CD14-positive monocyte (primary cell): ENCODE results near the gene PPP1R13L. TPM values are rescaled to one million over a fixed set of nuclear protein-coding genes. Genes with fewer than 3 reads are reported as not detected.

Source experiments
- DNase-seq, 3 donors: peaks; one replicate each; pipeline ENCODE4 v3.0.0-alpha.2; 2011 to 2022
- H2AFZ ChIP-seq: 2 replicates; pipeline ENCODE4 v1.6.0; 2012; ENCODE audit warnings: mild to moderate bottlenecking, low read depth, low read length, inconsistent platforms; ENCODE audit not compliant: insufficient read depth, poor library complexity, severe bottlenecking
- H3K27ac ChIP-seq, 2 donors: 1 replicate in 1 of 2; 2 replicates in 1 of 2; pipeline ENCODE4 v1.5.1; 2012 to 2013; ENCODE audit warnings: low read length in 2 of 2, control low read depth in 1 of 2, inconsistent platforms in 1 of 2, low read depth in 1 of 2, mild to moderate bottlenecking in 1 of 2
- H3K27me3 ChIP-seq, 2 donors: one replicate each; pipeline versions ENCODE4 v1.6.0 to v1.6.1; 2011 to 2013; ENCODE audit warnings: low read length in 2 of 2; ENCODE audit not compliant: control insufficient read depth in 2 of 2, insufficient read depth in 2 of 2
- H3K36me3 ChIP-seq, 2 donors: replicated peaks in 1 of 2; 1 replicate in 1 of 2; 2 replicates in 1 of 2; pipeline versions ENCODE4 v1.5.1 to v1.6.1; 2012 to 2013; ENCODE audit warnings: low read length in 2 of 2, control low read depth in 1 of 2, inconsistent platforms in 1 of 2, mild to moderate bottlenecking in 1 of 2; ENCODE audit not compliant: insufficient read depth in 2 of 2, control insufficient read depth in 1 of 2
- H3K4me1 ChIP-seq, 2 donors: 1 replicate in 1 of 2; 2 replicates in 1 of 2; pipeline versions ENCODE4 v1.5.1 to v1.6.1; 2012 to 2013; ENCODE audit warnings: low read length in 2 of 2, control low read depth in 1 of 2, inconsistent platforms in 1 of 2, mild to moderate bottlenecking in 1 of 2, moderate library complexity in 1 of 2; ENCODE audit not compliant: insufficient read depth in 2 of 2, control insufficient read depth in 1 of 2
- H3K4me2 ChIP-seq: replicated peaks from 2 replicates; pipeline ENCODE3; 2012; ENCODE audit warnings: low read length, moderate library complexity, mild to moderate bottlenecking; ENCODE audit not compliant: poor library complexity, severe bottlenecking; ENCODE audit errors: extremely low read depth
- H3K4me3 ChIP-seq, 3 experiments: fragments of 200-600 bp in 1 of 3; sonication (generic) in 1 of 3; replicated peaks in 1 of 3; 1 replicate in 2 of 3; 2 replicates in 1 of 3; pipeline ENCODE4 v1.5.1; 2011 to 2013; ENCODE audit warnings: low read length in 3 of 3, mild to moderate bottlenecking in 3 of 3, control low read depth in 2 of 3, low read depth in 2 of 3, inconsistent platforms in 1 of 3, moderate library complexity in 1 of 3
- H3K79me2 ChIP-seq: 2 replicates; pipeline ENCODE4 v1.6.0; 2012; ENCODE audit warnings: mild to moderate bottlenecking, control low read depth, inconsistent platforms, low read length, moderate library complexity; ENCODE audit not compliant: insufficient read depth
- H3K9ac ChIP-seq: 2 replicates; pipeline ENCODE4 v1.6.0; 2017; ENCODE audit warnings: low read length, mild to moderate bottlenecking; ENCODE audit not compliant: insufficient read depth, poor library complexity, severe bottlenecking
- H3K9me3 ChIP-seq, 2 donors: replicated peaks in 1 of 2; 1 replicate in 1 of 2; 2 replicates in 1 of 2; pipeline versions ENCODE4 v1.5.1 to v1.6.1; 2012 to 2013; ENCODE audit warnings: low read length in 2 of 2, control low read depth in 1 of 2; ENCODE audit not compliant: control insufficient read depth in 1 of 2, insufficient read depth in 1 of 2
- H4K20me1 ChIP-seq: 2 replicates; pipeline ENCODE4 v1.6.0; 2012; ENCODE audit warnings: mild to moderate bottlenecking, low read length, control low read depth, moderate library complexity; ENCODE audit not compliant: insufficient read depth
- H3K27ac Mint-ChIP-seq, 7 donors: one replicate each; pipeline ENCODE4 v1.8.0; 2020; ENCODE audit warnings: mild to moderate bottlenecking in 7 of 7, mixed read lengths in 7 of 7, moderate library complexity in 6 of 7, inconsistent platforms in 2 of 7
- H3K27me3 Mint-ChIP-seq, 3 donors: one replicate each; pipeline ENCODE4 v1.8.0; 2021 to 2022; ENCODE audit warnings: low read depth in 3 of 3, mild to moderate bottlenecking in 3 of 3, mixed read lengths in 3 of 3, moderate library complexity in 3 of 3, inconsistent platforms in 1 of 3
- H3K36me3 Mint-ChIP-seq, 2 donors: one replicate each; pipeline ENCODE4 v1.8.0; 2020; ENCODE audit warnings: mixed read lengths in 2 of 2, inconsistent platforms in 1 of 2, mild to moderate bottlenecking in 1 of 2
- H3K4me1 Mint-ChIP-seq: one replicate; pipeline ENCODE4 v1.8.0; 2020; ENCODE audit warnings: mild to moderate bottlenecking, mixed read lengths
- H3K4me3 Mint-ChIP-seq, 2 donors: one replicate each; pipeline ENCODE4 v1.8.0; 2020; ENCODE audit warnings: mild to moderate bottlenecking in 2 of 2, mixed read lengths in 2 of 2, moderate library complexity in 1 of 2
- H3K9me3 Mint-ChIP-seq, 7 donors: one replicate each; pipeline ENCODE4 v1.8.0; 2020 to 2022; ENCODE audit warnings: mixed read lengths in 7 of 7, mild to moderate bottlenecking in 6 of 7, moderate library complexity in 6 of 7, inconsistent platforms in 2 of 7
- WGBS: methylation state at CpG from one replicate; pipeline ENCODE4 v1.1.5; 2013; ENCODE audit warnings: missing lambda C conversion rate; ENCODE audit not compliant: insufficient coverage; 5-methylcytosine and 5-hydroxymethylcytosine counted together
- intact Hi-C, 2 donors: fragments of 100-400 bp; cut with micrococcal nuclease; formaldehyde crosslinking; loops; one replicate each; pipeline versions ENCODE4 v1.15.0 to v1.15.1; 2023
- polyA plus RNA-seq, 3 donors: library from polyadenylated mRNA; depleted of rRNA in 1 of 3; unstranded in 2 of 3; stranded (reverse) in 1 of 3; fragments of 300-500 nt in 2 of 3; fragments of >200 nt in 1 of 3; fragmentation: Illumina TruSeq in 2 of 3; gene quantifications; 1 replicate in 2 of 3; 2 replicates in 1 of 3; pipeline ENCODE4 v1.2.3, GENCODE V29; 2012 to 2021
- TF ChIP-seq, protein P1 (sequence below): fragments of 200-600 bp; IDR thresholded peaks from one replicate; pipeline ENCODE4 v1.8.0; 2022; ENCODE audit warnings: antibody characterized with exemption, mild to moderate bottlenecking

The PPP1R13L gene
- polyA plus RNA-seq, 3 donors, result 0.18 to 1.8 (median 0.45) TPM

DNA sequence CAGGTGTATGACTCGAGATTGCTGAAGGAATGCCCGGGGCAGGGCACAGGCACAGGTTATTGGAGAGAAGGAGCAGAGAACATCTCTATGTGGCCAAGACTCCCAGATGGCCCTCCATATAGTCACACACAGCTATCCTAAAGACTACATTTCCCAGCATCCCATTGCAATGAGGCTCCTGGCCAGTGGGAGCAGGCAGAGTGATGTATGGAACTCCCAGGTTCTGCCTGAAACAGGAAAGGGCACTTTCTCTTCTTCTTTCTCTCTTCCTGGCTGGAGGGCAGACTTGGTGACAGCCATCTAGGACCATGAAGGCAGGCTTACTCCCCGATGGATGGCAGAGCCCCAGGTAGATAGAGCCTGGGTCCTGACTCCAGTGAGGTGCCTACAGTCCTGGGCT, 13.5 kb downstream of the PPP1R13L start:
- H3K9me3 Mint-ChIP-seq, result peaks cover 0 to 3% (median 1%) of the 10 kb centered on the region in 7 donors
- H3K36me3 Mint-ChIP-seq, result no peaks in the 10 kb centered on the region
- peak overlapping the region in 1 of 2 donors; percentile 76 for H3K4me3 Mint-ChIP-seq
- TF ChIP-seq, protein P1, sequence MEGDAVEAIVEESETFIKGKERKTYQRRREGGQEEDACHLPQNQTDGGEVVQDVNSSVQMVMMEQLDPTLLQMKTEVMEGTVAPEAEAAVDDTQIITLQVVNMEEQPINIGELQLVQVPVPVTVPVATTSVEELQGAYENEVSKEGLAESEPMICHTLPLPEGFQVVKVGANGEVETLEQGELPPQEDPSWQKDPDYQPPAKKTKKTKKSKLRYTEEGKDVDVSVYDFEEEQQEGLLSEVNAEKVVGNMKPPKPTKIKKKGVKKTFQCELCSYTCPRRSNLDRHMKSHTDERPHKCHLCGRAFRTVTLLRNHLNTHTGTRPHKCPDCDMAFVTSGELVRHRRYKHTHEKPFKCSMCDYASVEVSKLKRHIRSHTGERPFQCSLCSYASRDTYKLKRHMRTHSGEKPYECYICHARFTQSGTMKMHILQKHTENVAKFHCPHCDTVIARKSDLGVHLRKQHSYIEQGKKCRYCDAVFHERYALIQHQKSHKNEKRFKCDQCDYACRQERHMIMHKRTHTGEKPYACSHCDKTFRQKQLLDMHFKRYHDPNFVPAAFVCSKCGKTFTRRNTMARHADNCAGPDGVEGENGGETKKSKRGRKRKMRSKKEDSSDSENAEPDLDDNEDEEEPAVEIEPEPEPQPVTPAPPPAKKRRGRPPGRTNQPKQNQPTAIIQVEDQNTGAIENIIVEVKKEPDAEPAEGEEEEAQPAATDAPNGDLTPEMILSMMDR, result no peak
- H3K36me3 ChIP-seq, result no peaks in the 10 kb centered on the region
- intact Hi-C loops, result no loop called here
- no peak overlapping the region for H3K4me2 ChIP-seq
- H3K27me3 Mint-ChIP-seq, result peaks cover 42 to 47% (median 43%) of the 10 kb centered on the region in 3 donors
- H3K79me2 ChIP-seq, result no peaks in the 10 kb centered on the region
- H2AFZ ChIP-seq, result peak overlapping the region; percentile 47
- no peak for DNase-seq
- peak overlapping the region in 1 of 7 donors; percentile 25 for H3K27ac Mint-ChIP-seq
- 83% methylated on average over 3 of the region's 3 CpGs for WGBS
- no peak overlapping the region for H3K4me3 ChIP-seq
- peaks cover 5% of the 10 kb centered on the region in 2 donors for H3K4me1 ChIP-seq
- no peaks in the 10 kb centered on the region for H3K9me3 ChIP-seq
- H4K20me1 ChIP-seq, result no peaks in the 10 kb centered on the region
- H3K27me3 ChIP-seq, result peaks cover 18 to 30% of the 10 kb centered on the region in 2 donors
- H3K4me1 Mint-ChIP-seq, result peaks cover 10% of the 10 kb centered on the region
- no peak overlapping the region for H3K9ac ChIP-seq
- H3K27ac ChIP-seq, result no peak overlapping the region

DNA sequence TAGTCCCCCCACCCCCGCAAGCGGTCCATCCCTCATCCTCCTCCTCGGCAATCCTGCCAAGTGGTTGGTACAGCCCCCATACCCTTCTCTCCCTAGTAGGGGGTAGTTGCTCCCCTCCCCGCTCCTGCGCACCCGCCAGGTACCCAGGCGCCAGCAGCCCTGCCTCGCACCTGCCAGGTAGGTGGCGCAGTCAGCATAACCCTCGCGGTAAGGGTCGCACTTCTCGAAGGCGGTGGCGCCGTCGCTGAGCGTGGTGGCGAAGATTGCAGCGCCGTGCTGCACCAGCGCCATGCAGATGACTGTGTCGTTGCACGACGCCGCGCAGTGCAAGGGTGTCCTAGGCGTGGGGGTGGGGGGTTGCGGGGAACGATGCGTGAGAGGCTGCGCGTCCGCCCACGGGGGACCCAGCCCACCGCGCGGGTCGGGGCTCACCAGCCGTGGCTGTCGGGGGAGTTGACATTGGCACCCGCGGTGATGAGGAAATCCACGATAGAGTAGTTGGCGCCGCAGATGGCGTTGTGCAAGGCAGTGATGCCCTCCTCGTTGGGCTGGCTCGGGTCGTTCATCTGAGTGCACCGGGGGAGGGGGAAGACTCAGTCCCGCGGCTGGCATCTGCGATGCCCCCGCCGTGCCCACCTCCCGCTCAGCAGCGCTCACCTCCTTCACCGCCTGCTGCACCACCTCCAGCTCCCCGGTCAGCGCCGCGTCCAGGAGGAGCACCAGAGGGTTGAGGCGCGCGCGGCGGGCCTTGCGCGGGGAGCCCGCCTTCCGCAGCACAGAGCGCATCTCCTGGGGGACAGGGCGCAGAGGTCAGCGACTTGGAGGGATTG, 19.3 kb downstream of the PPP1R13L start:
- Mint-ChIP-seq H3K27me3 (peaks cover 42 to 51% (median 47%) of the 10 kb centered on the region in 3 donors), H3K4me3 (peak overlapping the region in 1 of 2 donors; percentile 73), H3K9me3 (peaks cover 0 to 6% (median 0%) of the 10 kb centered on the region in 7 donors), H3K4me1 (peaks cover 4% of the 10 kb centered on the region), H3K27ac (no peak overlapping the region), H3K36me3 (no peaks in the 10 kb centered on the region)
- H3K27me3 ChIP-seq, result peaks cover 23 to 30% of the 10 kb centered on the region in 2 donors
- intact Hi-C loops, result no loop called here
- DNase-seq, result no peak
- no peak overlapping the region for H3K27ac ChIP-seq
- no peaks in the 10 kb centered on the region for H3K79me2 ChIP-seq
- H3K4me3 ChIP-seq, result no peak overlapping the region
- no peak overlapping the region for H3K4me2 ChIP-seq
- H3K9ac ChIP-seq, result no peak overlapping the region
- H3K4me1 ChIP-seq, result peaks cover 0 to 7% of the 10 kb centered on the region in 2 donors
- 12% methylated on average over 66 of the region's 75 CpGs for WGBS
- peaks cover 0 to 8% of the 10 kb centered on the region in 2 donors for H3K9me3 ChIP-seq
- TF ChIP-seq, protein P1, result no peak
- no peaks in the 10 kb centered on the region for H4K20me1 ChIP-seq
- H2AFZ ChIP-seq, result no peak overlapping the region
- H3K36me3 ChIP-seq, result no peaks in the 10 kb centered on the region
